KOPT-K1 (cell line): Measurements from ENCODE around the gene CDT1.
A peak's percentile ranks its signal among the peaks of the same experiment; 100 is the strongest.

Experiments
- H3K27ac ChIP-seq: fragments of 200-600 bp; sonication (generic); 2 replicates; pipeline ENCODE4 v1.5.1; 2016; ENCODE audit warnings: antibody characterized with exemption, mild to moderate bottlenecking, low read depth, low read length; ENCODE audit not compliant: poor library complexity, severe bottlenecking
- H3K36me3 ChIP-seq: fragments of 200-600 bp; sonication (generic); 2 replicates; pipeline ENCODE4 v1.5.1; 2017; ENCODE audit warnings: antibody characterized with exemption, mild to moderate bottlenecking, low read length, moderate library complexity; ENCODE audit not compliant: insufficient read depth
- H3K9me3 ChIP-seq: fragments of 200-600 bp; sonication (generic); 2 replicates; pipeline ENCODE4 v1.5.1; 2017; ENCODE audit warnings: antibody characterized with exemption, low read length, mild to moderate bottlenecking; ENCODE audit not compliant: insufficient read depth, poor library complexity, severe bottlenecking

The CDT1 gene

DNA sequence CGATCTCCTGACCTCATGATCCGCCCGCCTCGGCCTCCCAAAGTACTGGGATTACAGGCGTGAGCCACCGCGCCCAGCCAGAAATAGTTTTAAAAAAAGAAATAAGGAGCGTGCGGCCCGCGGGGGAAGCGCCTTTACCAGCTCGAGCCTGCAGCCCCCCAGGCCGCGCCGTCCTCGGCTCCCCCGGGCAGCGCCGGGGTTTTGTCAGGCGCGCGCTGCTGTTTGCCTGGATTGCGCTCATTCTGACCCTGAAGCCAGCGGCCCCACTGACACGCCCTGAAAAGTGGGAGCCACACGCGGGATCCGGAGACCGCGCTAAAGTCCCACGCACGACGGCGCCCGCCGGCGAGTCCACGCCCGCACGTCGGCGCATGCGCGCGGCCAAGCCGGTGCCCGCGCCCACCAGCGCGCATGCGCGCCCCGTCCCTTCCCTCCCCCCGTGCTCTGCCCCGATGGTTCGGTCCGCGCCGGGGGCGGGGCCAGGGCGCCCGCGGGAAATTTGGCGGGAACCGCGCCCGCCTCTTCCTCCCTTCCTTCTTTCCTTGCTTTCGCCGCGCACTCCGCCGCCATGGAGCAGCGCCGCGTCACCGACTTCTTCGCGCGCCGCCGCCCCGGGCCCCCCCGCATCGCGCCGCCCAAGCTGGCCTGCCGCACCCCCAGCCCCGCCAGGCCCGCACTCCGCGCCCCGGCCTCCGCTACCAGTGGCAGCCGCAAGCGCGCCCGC lies at the start of gene CDT1:
Gene CDT1, plus strand, starts transcription at position 526 of the 724 bp plus-strand sequence. Its CDS starts 43 bp downstream, at position 569.
- peak within 1 kb of the TSS; percentile 100 for H3K27ac ChIP-seq
- no peaks in the 10 kb centered on the region for H3K9me3 ChIP-seq
- H3K36me3 ChIP-seq, result peaks cover 44% of the 10 kb centered on the region

DNA sequence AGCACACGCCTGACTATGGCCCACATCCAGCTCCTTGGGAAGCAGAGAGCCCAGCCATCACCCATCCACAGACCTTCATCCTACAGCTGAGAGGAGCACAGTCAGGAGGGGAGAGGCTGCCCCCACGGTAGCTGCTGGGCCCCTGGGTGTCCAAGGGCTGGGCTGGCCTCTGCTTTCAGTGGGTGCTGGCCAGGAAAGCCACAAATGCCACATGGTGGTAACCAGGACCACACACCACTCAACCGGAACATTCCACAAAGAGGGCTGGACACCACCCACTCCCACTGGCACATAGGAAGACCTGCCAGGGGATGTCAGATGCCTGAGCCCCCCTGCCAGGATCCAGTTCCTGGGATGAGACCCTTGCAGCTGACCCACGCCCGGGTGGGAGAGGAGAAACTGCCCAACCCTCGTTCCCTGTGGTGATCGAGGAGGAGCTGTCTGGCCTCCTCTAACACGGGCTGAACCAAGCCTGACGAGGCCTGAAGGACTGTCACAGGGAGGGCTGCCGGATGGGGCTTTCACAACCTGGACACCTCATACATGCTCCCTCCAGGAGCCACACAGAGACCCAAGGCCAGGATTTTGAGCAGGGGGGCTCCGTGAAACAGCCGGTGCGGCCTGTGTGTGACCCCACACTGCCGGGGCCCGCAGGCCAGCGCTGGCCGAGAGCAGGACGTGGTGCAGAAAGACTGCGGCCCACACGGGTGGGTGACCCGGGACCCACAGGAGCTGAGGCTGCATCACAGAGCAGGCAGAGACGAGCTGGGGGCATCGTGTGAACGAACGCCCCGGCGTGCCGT lies 49.3 kb upstream of the CDT1 start:
- Histone ChIP-seq H3K27ac (no peak overlapping the region), H3K9me3 (no peaks in the 10 kb centered on the region), H3K36me3 (peaks cover 62% of the 10 kb centered on the region)

- H3K36me3 ChIP-seq, result peaks cover 60% of the 10 kb centered on the region
- H3K9me3 ChIP-seq, result no peaks in the 10 kb centered on the region
- no peak overlapping the region for H3K27ac ChIP-seq
These were observed 48.5 kb upstream of the CDT1 start for GRCh38 chr16:88754912-88755744.

GRCh38 chr16:88755745-88756443 lies 47.7 kb upstream of the CDT1 start:
- no peaks in the 10 kb centered on the region for H3K9me3 ChIP-seq
- H3K36me3 ChIP-seq, result peaks cover 63% of the 10 kb centered on the region
- H3K27ac ChIP-seq, result no peak overlapping the region

- H3K9me3 ChIP-seq, result no peaks in the 10 kb centered on the region
- peaks cover 65% of the 10 kb centered on the region for H3K36me3 ChIP-seq
- no peak overlapping the region for H3K27ac ChIP-seq
These were observed 45.2 kb upstream of the CDT1 start for GRCh38 chr16:88758227-88758943.

DNA sequence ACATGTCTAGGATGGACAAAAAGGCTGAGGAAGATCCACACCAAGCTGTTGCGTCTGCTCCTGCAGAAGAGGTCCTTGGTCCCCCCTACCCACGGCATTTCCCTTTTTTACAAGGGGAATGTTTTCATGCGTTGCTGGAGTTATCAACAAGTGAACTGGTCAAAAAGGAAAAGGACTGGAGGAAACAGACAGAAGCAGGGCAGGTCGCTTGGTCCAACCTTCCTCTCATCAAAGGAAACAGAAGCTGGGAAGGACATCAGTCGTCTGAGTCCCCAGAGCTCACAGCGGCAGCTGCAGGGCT lies 44.7 kb upstream of the CDT1 start:
- no peak overlapping the region for H3K27ac ChIP-seq
- no peaks in the 10 kb centered on the region for H3K9me3 ChIP-seq
- H3K36me3 ChIP-seq, result peaks cover 65% of the 10 kb centered on the region

GRCh38 chr16:88759245-88759975 lies 44.2 kb upstream of the CDT1 start:
- Histone ChIP-seq H3K36me3 (peaks cover 65% of the 10 kb centered on the region), H3K27ac (no peak overlapping the region), H3K9me3 (no peaks in the 10 kb centered on the region)

DNA sequence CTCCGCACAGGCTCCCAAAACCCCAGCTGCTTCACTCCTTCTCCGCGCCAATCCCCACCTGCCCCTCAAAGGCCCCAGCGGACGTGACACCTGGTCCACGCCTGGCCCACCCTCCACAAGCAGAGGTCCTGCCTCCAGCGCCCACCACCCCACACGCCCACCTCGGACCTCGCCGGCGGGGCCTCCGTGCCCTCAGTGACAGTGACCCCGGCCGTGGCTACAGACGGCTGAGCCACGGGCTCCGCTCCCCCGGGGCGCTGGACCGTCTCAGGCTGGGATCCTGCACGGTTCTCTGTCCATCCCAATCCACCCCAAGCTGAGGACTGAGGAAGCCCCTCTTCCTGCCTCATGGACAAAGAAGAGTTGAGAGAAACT lies 43.6 kb upstream of the CDT1 start:
- no peaks in the 10 kb centered on the region for H3K9me3 ChIP-seq
- peaks cover 65% of the 10 kb centered on the region for H3K36me3 ChIP-seq
- no peak overlapping the region for H3K27ac ChIP-seq

- H3K27ac ChIP-seq, result no peak overlapping the region
- peaks cover 67% of the 10 kb centered on the region for H3K36me3 ChIP-seq
- no peaks in the 10 kb centered on the region for H3K9me3 ChIP-seq
These were observed 43.0 kb upstream of the CDT1 start for GRCh38 chr16:88760424-88761142.

DNA sequence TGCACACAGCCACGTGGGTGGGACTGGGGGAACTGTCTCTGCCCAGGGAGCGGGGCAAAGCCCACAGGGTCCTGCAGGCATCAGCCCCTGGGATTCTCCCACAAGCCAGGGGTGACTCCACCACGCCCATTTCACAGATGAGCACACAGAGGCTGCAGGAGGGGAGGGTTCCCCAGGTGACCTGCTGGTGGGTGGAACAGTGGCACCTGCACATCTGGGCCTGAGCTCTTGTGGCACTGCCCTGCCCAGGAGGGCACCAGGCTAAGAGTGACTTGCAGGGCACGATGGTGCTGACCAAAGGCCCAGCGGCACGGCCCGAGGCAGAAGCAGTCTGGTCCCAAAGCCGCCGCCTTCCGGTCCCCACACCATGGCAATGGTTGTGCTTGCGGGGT lies 42.5 kb upstream of the CDT1 start:
- Histone ChIP-seq H3K36me3 (peaks cover 69% of the 10 kb centered on the region), H3K27ac (no peak overlapping the region), H3K9me3 (no peaks in the 10 kb centered on the region)

- no peak overlapping the region for H3K27ac ChIP-seq
- H3K9me3 ChIP-seq, result no peaks in the 10 kb centered on the region
- H3K36me3 ChIP-seq, result peaks cover 74% of the 10 kb centered on the region
These were observed 41.8 kb upstream of the CDT1 start for GRCh38 chr16:88761830-88762229.

- Histone ChIP-seq H3K36me3 (peaks cover 78% of the 10 kb centered on the region), H3K9me3 (no peaks in the 10 kb centered on the region), H3K27ac (no peak overlapping the region)
These were observed 41.2 kb upstream of the CDT1 start for GRCh38 chr16:88762258-88762870.

- no peaks in the 10 kb centered on the region for H3K9me3 ChIP-seq
- H3K27ac ChIP-seq, result no peak overlapping the region
- peaks cover 78% of the 10 kb centered on the region for H3K36me3 ChIP-seq
These were observed 40.6 kb upstream of the CDT1 start for GRCh38 chr16:88762941-88763340.
